ENCODE measurements around the gene PRR5L.
A peak's percentile ranks its signal among the peaks of the same experiment; 100 is the strongest.

Gene PRR5L

DNA sequence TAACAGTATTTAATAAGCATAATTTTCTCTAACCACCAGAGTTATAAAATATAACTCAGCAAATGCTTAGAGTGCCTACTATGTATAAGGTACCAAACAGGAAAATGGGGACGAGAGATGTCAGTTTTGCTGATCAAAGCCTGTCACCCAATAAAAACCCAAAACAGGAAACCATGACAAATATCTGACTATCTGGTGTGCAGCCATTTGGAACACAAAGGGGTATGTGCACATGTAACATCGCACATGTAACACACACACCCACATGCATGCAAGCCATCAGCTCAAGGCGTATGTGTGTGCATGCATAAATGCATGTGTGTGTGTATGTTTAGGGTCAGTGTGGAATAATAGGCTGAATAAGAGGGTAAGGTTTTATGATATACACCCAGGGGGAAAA is 64.2 kb downstream of the PRR5L start:
- no peak for DNase-seq

GRCh38 chr11:36360826-36361415 is 64.8 kb downstream of the PRR5L start:
- DNase-seq = no peak

- no peak for DNase-seq
These were observed 65.4 kb downstream of the PRR5L start for GRCh38 chr11:36361472-36361871.

GRCh38 chr11:36361901-36362391 is 65.9 kb downstream of the PRR5L start:
- peak; percentile 35 for DNase-seq

- DNase-seq = no peak
These were observed 66.8 kb downstream of the PRR5L start for GRCh38 chr11:36362902-36363301.

- no peak for DNase-seq
These were observed 67.5 kb downstream of the PRR5L start for GRCh38 chr11:36363361-36364268.

DNA sequence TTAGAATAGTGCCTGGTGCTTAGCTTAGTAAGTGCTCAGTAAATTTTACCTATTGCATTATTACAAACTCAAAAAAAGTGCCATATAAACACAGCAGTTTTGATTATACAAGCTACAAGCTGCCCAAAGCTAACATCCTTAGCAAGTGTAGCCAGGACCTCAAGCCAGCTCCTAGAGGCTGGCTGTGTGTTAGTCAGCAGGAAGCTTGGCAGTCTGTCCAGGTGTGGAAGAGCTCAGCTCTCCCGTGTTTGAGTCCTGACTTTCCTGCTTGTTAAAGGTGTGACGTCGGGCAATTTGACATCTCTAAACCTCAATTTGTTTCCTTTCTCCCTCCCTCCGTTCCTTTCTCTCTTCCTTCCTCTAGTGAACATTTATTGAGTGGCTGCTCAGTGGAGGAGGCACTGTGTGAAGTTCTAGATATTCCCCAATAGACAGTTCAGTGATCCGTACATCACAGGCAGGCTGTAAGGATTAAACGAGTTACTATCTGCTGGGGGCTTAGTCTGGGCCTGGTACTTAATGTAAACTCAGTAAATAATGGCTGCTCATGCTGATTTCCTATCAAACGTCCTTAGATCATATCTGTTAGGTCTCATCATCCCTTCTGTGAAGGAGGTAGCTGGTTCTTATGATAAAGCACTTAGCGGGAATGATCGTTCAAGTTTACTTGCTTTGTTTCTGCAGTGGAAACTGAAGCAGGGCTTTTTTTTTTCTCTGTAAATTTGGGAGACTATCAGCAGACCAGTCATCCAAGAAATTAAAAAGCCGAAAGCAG is 68.7 kb downstream of the PRR5L start:
- no peak for DNase-seq

GRCh38 chr11:36365907-36366306 is 69.8 kb downstream of the PRR5L start:
- DNase-seq = no peak

DNA sequence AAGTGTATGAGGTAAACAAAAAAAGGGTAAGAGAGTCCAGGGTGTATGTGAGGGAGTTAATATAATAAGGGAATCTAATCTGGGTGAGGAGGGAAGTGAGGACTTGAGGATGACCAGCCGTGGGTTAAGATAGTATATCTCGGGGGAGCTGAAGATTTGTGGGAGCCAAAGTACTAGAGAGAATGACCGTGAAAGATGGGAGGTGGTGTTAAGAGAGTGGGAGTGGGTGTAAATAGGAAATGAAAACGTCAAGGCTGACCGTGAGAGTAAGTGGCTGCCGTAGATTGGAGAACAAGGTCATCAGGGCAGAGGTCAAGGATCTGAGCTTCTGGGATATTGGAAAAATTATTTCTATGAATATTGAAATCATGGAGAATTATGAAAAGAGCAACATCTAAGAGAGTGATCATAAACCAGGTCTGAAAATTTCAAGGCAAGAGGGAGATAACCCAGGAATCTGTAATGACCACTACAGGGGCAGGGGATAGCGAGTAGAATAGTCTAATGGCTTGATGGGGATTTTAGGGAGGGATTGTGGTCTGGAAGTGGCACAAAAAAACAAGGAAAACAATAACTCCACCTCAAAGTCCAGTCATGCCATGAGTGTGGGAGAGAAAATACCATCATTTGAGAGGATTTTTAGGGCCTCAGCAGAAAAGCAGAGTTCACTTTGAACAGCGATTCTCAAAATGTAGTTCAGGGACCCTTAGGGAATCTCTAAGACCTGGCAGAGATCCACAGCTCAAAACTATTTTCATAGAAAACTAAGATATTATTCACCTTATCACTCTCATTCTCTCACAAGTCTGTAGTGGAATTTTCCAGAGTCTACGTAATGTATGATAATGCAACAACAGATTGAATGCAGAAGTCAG is 72.0 kb downstream of the PRR5L start:
- no peak for DNase-seq

DNA sequence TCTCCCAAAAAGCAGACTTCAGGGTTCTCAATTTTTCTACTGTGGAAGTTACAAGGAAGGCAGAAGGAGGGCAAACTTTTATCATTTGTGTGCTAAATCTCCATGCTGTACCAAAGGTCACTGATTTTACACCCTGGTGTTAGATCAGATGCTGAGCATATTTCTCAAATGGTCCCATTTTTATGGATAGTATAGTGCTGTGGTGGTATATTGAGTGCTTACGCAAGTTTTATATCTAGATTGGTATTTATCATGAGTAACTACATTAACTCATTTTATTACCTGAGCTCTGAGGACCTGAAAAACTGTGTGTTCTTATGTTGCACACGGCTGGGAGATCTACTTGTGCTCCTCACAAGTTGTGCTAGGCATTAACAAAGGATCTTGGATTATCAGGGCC is 75.1 kb downstream of the PRR5L start:
- no peak for DNase-seq

DNA sequence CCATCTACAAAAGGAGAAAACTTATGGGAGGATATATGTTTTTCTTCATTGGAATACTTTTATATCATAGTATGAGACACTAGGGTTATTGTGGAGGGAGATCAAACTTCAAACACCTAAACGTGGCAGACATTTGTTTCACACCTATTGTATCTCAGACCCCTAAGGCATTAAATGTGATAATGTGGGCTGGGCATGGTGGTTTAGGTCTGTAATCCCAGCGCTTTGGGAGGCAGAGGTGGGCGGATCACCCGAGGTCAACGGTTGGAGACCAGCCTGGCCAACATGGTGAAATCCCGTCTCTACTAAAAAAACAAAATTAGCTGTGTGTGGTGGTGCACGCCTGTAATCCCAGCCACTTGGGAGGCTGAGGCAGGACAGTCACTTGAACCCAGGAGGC is 75.5 kb downstream of the PRR5L start:
- no peak for DNase-seq

DNA sequence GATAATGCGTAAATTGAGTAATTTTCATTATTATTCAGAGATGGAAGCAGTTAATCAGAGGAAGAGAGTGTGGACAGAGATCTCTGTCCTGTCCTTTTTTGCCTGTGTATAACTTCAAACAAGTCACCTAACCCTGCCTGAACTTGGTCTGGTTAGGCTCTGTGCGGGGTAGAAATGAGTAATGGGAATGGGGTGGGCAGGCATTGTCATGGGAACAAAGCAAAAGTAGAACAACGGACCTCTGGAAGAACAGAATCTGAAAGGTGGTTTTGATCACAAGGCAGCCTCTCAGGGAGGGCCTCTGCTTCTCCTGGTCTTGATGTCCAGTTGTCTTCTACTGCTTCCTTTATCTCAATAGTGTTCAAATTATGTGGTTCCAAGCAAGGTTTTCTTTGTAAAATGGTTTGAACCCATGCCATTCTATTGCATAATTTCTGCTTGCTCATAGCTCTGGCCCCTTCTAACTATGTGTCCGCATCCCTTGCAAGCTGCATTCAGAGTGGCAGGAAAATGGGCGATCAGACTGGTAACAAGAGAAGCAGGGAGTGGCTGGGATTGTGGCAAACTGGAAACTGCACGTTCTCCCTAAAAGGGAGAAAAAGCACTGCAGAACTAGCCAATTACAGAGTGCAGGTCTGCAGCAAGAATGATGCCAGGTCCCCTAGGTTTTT is 76.1 kb downstream of the PRR5L start:
- no peak for DNase-seq

- DNase-seq = no peak
These were observed 77.2 kb downstream of the PRR5L start for GRCh38 chr11:36373016-36374010.

DNA sequence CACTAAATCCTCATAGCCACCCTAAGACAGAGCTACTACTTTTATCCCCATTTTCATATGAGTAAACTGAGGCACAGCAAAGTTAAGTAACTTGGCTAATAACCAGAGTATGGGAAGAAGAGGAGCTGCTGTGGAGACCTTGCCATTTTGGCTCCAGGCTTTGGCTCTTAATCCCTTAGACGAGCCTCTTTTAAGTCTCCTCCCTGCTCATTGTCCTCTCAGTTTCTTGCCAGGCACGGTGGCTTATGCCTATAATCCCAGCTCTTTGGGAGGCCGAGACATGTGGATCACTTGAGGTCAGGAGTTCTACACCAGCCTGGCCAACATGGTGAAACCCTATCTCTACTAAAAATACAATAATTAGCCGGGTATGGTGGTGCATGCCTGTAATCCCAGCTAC is 78.6 kb downstream of the PRR5L start:
- no peak for DNase-seq

DNA sequence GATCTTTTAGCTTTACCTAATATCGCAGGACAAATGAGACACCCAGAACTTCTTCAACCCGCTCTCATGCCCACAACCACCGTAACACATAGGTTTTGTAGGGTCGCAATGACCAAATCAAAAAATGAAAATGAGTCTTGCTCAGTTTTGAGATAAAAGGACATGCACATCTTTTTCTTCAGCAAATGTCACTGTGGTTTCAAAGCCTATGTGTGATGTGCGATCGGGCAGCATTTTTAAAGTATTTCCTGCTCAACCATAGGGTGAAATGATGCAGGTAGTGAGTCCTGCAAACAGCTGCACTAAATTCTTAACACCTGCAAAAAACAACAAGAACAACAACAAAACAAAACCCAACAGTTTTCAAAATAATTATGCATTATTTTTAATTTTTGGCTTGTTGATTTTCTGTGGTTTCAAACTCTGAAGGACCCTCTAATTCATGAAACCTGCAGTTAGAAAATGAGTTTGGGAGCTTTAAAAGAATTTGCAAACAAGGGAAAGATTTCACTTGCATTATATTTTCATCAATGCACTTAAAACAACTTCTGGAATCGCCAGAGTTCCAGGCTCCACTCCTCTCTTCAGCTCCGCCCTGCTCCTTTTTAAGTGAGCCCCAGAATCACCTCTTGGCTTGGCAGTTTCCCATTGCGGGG is 79.4 kb downstream of the PRR5L start:
- no peak for DNase-seq

DNA sequence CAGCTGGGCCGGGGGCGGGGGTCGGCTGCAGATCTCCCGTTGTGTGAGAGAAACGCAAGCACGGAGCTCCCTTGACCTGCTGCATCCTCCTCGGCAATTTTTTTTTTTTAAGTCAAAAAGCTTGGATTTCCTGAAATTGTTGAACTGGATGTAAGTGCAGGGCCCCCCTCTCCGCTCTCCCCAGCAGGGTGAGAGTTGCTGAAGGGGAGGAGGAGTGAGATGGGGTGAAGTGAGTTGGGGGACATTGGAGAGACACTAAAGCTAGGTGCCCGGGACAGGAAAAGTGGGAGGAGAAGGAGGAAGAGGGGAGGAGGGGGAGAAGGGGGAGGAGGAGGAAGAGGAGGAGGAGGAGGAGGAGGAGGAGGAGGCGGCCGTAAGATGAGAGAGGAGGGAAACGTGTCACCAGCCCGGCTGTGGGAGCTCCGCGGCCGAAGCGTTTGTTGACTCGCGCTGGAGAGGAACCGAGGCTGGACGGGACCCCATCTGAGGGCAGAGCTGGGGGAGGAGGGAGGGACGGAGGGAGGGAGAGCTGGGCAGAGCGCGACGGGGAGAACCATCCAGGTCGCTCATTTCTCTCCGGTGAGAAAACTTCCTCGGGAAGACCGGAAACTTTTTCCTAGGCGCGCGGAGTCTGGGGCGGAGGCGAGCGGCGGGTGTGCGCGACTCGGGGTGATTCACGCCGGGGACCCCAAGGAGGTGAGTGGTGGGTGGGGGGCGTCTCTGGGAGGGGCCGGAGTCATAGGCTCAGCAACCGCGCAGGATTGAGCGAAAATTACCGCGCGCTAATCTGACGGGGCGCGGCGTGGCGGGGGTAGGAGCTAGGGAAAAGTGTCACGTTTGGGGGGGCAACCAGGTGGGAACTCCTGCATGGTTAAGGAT is 80.2 kb downstream of the PRR5L start:
- DNase-seq = peak; percentile 66

GRCh38 chr11:36376888-36377758 is 81.0 kb downstream of the PRR5L start:
- peak; percentile 89 for DNase-seq
